Left renal cortex interstitium (tissue), 4 donors: ENCODE measurements around the gene KHDRBS2. TPM values are rescaled to one million over a fixed set of nuclear protein-coding genes. Genes with fewer than 3 reads are reported as not detected.
"Not testable (repeated sequence)": the region's sequence is repeated elsewhere in the genome, so short reads cannot be mapped to it uniquely, and the experiment has no call there.

Experiments
- DNase-seq, 4 donors: peaks; one replicate each; pipeline ENCODE4 v3.0.0-alpha.2; 2013; ENCODE audit warnings: low read depth in 4 of 4, low spot score in 2 of 4, missing footprints in 1 of 4
- polyA plus RNA-seq, 4 donors: library from polyadenylated mRNA; unstranded; fragments of 120-200 nt; gene quantifications; one replicate each; pipeline ENCODE4 v1.2.1, GENCODE V29; 2013; ENCODE audit not compliant: insufficient read length in 4 of 4

Gene KHDRBS2
- polyA plus RNA-seq, 4 donors: 1.7 to 2.3 (median 2.1) TPM

- DNase-seq: no peak
Measured at GRCh38 chr6:61886608-61887259, 399.3 kb downstream of the KHDRBS2 start.

- no peak for DNase-seq
Measured at GRCh38 chr6:61869632-61870400, 416.2 kb downstream of the KHDRBS2 start.

GRCh38 chr6:61868507-61869080 is 417.4 kb downstream of the KHDRBS2 start:
- DNase-seq: no peak

GRCh38 chr6:61867635-61868034 is 418.4 kb downstream of the KHDRBS2 start:
- DNase-seq: no peak

- DNase-seq: no peak
Measured at GRCh38 chr6:61857541-61857940, 428.5 kb downstream of the KHDRBS2 start.

- no peak for DNase-seq
Measured at GRCh38 chr6:61841958-61842357, 444.1 kb downstream of the KHDRBS2 start.

- no peak for DNase-seq
Measured at GRCh38 chr6:61835237-61835636, 450.8 kb downstream of the KHDRBS2 start.

GRCh38 chr6:61833176-61833755 is 452.8 kb downstream of the KHDRBS2 start:
- DNase-seq: no peak

GRCh38 chr6:61817716-61818115 is 468.3 kb downstream of the KHDRBS2 start:
- DNase-seq: no peak

- no peak for DNase-seq
Measured at GRCh38 chr6:61810047-61810446, 476.0 kb downstream of the KHDRBS2 start.

- DNase-seq: peak in 1 of 4 donors; percentile 19
Measured at GRCh38 chr6:61809004-61809595, 476.9 kb downstream of the KHDRBS2 start.

GRCh38 chr6:61787998-61788397 is 498.0 kb downstream of the KHDRBS2 start:
- DNase-seq: no peak

- DNase-seq: not testable (repeated sequence)
Measured at GRCh38 chr6:61769446-61769845, 516.6 kb downstream of the KHDRBS2 start.

- no peak for DNase-seq
Measured at GRCh38 chr6:61755739-61756138, 530.3 kb downstream of the KHDRBS2 start.

GRCh38 chr6:61751986-61752385 is 534.0 kb downstream of the KHDRBS2 start:
- no peak for DNase-seq

GRCh38 chr6:61745994-61746393 is 540.0 kb downstream of the KHDRBS2 start:
- no peak for DNase-seq

- DNase-seq: no peak
Measured at GRCh38 chr6:61711849-61712248, 574.2 kb downstream of the KHDRBS2 start.

- no peak for DNase-seq
Measured at GRCh38 chr6:61688165-61688564, 597.9 kb downstream of the KHDRBS2 start.

GRCh38 chr6:61682562-61682961 is 603.5 kb downstream of the KHDRBS2 start:
- no peak for DNase-seq

- DNase-seq: no peak
Measured at GRCh38 chr6:61679625-61680024, 606.4 kb downstream of the KHDRBS2 start.

- DNase-seq: no peak
Measured at GRCh38 chr6:61675734-61676133, 610.3 kb downstream of the KHDRBS2 start.
